IMR-90 (cell line): ENCODE results near the gene DUOX2.

Experiments
- CEBPB ChIP-seq: IDR thresholded peaks from 2 replicates; pipeline ENCODE4 v1.6.1; 2012; ENCODE audit warnings: low read depth, low read length, improper control_type of control experiment
- CTCF ChIP-seq: conservative IDR thresholded peaks from 2 replicates; pipeline ENCODE4 v1.5.1; 2012; ENCODE audit warnings: mild to moderate bottlenecking, low read depth, low read length, improper control_type of control experiment
- POLR2A ChIP-seq: IDR thresholded peaks from 2 replicates; pipeline ENCODE4 v1.6.1; 2012; ENCODE audit warnings: mild to moderate bottlenecking, low read depth, low read length

GRCh38 chr15:45134682-45135604, 21.0 kb upstream of the DUOX2 start:
- TF ChIP-seq CTCF (no peak), POLR2A (no peak), CEBPB (no peak)
